HepG2 (cell line): ENCODE results near the gene SCARB2. TPM values are rescaled to one million over a fixed set of nuclear protein-coding genes. Genes with fewer than 3 reads are reported as not detected.

ENCODE experiments used
- CEBPB ChIP-seq: IDR thresholded peaks from 2 replicates; pipeline ENCODE4 v1.6.1; 2011; ENCODE audit warnings: low read depth, low read length, improper control_type of control experiment, borderline replicate concordance
- KDM4B ChIP-seq: sonication (generic); formaldehyde crosslinking; IDR thresholded peaks from 2 replicates; pipeline ENCODE4 v1.4.0; 2020; ENCODE audit warnings: missing genetic modification reagents
- NR2F2 ChIP-seq: IDR thresholded peaks from 2 replicates; pipeline ENCODE4 v1.6.1; 2012; ENCODE audit warnings: low read depth, inconsistent platforms, borderline replicate concordance
- SIN3B ChIP-seq: fragments of 150-350 bp; IDR thresholded peaks from 2 replicates; pipeline ENCODE4 v1.6.1; 2014; ENCODE audit warnings: low read length
- THAP11 ChIP-seq: IDR thresholded peaks from 2 replicates; pipeline ENCODE4 v1.6.1; 2016; ENCODE audit warnings: missing biosample characterization, missing genetic modification reagents
- ZMYM2 ChIP-seq: sonication (generic); formaldehyde crosslinking; IDR thresholded peaks from 2 replicates; pipeline ENCODE4 v1.8.0; 2022; ENCODE audit warnings: mild to moderate bottlenecking, missing genetic modification reagents
- ZNF407 ChIP-seq: sonication (generic); formaldehyde crosslinking; IDR thresholded peaks from one replicate; pipeline ENCODE4 v1.5.1; 2020; ENCODE audit warnings: mild to moderate bottlenecking, missing genetic modification reagents; ENCODE audit errors: not compliant biosample characterization
- ZNF629 ChIP-seq: sonication (generic); formaldehyde crosslinking; conservative IDR thresholded peaks from 2 replicates; pipeline ENCODE4 v1.5.0; 2020; ENCODE audit warnings: missing genetic modification reagents
- polyA plus RNA-seq, 8 experiments: library from polyadenylated mRNA; depleted of rRNA in 3 of 8; stranded (reverse) in 7 of 8; unstranded in 1 of 8; fragments of >200 nt; fragmentation: Illumina TruSeq in 4 of 8; extraction: Trizol in 4 of 8; gene quantifications; 2 replicates each; pipeline versions ENCODE4 v1.2.1 to v1.2.3, GENCODE V29; 2011 to 2016; ENCODE audit warnings: low read depth in 4 of 8, missing spikeins in 1 of 8, mixed read lengths in 1 of 8; ENCODE audit not compliant: insufficient read depth in 1 of 8
- total RNA-seq, 5 experiments: library from RNA; depleted of rRNA; stranded (reverse); fragments of >200 nt; fragmentation: Illumina TruSeq; extraction: Trizol; gene quantifications; 2 replicates each; pipeline ENCODE4 v1.2.3, GENCODE V29; 2016; ENCODE audit warnings: low read depth in 1 of 5
- TF ChIP-seq, protein P1 (sequence below): sonication (generic); formaldehyde crosslinking; IDR thresholded peaks from 2 replicates; pipeline ENCODE4 v1.4.0; 2020; ENCODE audit warnings: missing genetic modification reagents

SCARB2 gene
- total and polyA plus RNA-seq, 2 of the 13 experiments (the other 11 are each of a cell fraction or from before 2014, with no cell fraction given): 40.6 to 43.4 TPM

DNA sequence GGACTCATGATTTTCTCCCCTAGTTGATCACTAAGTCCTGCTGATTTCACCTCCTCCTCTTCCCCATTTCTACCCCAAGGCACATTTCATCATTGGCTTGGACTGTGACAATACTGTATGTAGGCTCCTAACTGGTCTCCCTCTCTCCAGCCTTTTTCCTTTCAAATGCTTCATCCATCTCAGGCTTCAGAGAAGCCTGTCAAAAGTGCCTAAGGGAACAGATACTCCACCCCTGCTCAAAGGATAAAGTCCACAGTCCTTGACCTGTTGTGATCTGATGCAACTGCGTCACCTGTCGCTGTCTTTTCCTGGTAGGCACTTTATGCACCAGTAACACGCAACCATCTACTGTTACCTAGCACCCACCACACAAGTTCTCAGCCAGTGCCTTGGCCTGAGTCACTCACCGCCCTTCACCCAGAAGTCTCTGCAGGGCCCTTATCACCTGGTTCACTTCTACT, 12.8 kb downstream of the SCARB2 start (continued):
- TF ChIP-seq ZNF407 (no peak), CEBPB (peak; percentile 85), NR2F2 (peak; percentile 77), ZMYM2 (peak; percentile 62; the same call in 1 of the 2 replicates), ZNF629 (CRISPR knock-in tag) (no peak), KDM4B (CRISPR knock-in tag) (no peak), SIN3B (no peak), THAP11 (CRISPR knock-in tag) (peak; percentile 74)
- TF ChIP-seq, protein P1, sequence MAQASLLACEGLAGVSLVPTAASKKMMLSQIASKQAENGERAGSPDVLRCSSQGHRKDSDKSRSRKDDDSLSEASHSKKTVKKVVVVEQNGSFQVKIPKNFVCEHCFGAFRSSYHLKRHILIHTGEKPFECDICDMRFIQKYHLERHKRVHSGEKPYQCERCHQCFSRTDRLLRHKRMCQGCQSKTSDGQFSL (CRISPR knock-in tag): no peak
